Activated T-cell treated with anti-CD3 and anti-CD28 coated beads, Interleukin-2, amount 50 U/mL, for 48 hours (primary cell): ENCODE data around the gene ITGB5.
"Not testable (repeated sequence)": the region's sequence is repeated elsewhere in the genome, so short reads cannot be mapped to it uniquely, and the experiment has no call there.

Experiments used
- DNase-seq, 2 experiments: peaks; one replicate each; pipeline ENCODE4 v3.0.0-alpha.2; 2020

The ITGB5 gene

DNA sequence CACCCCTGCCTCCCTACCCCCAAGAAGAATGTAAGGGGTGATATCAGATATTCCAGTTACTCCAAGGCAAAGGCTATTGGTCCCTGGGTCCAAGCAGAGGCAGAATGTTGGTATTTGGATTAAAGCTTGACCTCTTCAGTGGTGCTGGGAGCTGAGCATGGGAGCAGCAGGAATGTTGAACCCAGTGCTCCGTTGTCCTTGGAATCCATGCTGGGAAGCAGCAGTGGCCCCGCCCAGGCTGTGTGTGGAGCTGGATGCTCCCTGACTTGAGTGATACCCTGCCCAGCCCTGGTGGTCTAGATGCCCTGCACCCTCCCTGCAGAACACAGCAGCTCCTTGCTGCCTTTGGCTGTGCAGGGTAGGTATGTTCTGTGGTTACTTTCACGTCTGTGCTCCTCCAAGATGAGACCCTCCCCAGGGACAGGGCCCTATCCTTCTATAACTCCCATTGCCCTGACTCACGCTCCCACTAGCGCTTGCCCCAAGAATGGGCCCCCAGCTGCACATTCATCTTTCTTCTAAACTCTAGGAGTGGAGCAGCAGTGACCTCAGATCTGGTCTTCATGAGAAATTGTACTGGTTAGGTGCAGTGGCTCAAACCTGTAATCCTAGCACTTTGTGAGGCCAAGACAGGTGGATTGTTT is 121.8 kb downstream of the ITGB5 start:
- DNase-seq = no peak

DNA sequence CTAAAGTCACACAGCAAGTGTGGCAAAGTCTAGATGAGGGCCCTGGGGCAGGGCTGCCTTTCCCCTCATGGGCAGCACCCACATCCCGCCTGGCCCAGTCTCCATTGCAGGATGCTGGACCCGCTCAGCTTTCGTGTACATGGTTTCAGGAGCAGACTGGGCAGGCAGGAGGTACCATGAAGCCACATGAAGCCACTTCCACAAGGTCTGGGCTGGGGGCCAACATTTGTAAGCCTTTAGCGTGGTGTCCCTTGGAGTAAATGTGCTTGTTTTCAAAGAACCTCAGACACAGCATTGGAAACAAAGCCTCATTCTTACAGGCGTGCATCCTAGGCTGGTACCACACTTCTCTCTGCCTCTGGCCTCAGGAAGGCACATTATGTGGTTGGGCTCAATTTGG is 122.4 kb downstream of the ITGB5 start:
- no peak for DNase-seq

DNA sequence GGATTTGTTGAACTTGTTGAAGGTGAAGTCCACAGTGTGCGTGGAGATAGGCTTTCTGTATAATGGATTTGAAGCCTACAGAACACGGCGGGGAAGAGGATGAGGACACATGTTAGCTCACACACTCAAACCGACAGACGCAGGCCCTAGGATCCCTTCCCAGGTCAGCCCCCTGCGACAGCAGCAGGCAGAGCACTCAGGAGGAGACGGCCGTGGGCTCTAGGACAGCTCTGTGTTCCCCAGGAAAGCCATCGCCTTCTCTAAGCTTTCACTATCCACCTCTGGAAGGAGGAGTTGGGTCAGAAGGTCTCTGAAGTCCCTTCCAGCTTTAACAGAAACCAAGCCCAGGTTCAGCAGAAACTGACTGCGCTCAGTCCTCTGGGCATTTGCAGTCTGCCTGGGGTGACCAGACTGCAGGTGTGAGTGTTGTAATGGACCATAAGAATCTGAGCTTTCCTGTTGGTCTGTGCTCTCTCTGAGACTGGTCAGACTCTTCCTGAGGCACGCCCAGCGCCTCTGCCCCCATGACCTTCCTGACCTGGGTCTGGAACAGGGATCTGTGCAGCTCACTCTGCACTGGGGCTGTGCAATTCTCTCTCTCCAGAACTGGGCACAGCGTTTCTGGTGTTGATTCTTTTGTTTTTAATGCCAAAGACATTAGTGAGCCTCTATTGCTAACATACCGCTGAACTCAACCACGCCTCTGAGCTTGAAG is 123.4 kb downstream of the ITGB5 start:
- DNase-seq = no peak

DNA sequence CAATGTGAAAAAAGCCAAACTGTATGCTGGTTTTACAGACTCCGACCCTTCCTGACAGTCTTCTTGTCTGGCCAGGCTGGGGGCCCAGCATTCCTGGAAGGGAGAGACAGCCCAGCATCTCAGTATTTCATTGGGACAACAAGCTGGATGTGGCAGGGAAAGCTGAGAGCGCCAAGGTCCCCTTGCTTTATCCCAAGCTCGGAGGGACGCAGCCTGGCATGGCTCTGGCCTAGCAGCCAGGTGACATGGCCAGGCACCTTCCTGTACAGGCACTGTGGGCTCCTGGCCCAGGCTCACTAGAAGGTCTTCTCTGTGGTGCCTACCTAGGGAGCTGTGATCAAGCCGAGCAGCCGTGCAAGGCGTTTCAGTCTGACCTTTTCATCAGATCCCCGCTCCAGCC is 124.0 kb downstream of the ITGB5 start:
- DNase-seq = no peak

DNA sequence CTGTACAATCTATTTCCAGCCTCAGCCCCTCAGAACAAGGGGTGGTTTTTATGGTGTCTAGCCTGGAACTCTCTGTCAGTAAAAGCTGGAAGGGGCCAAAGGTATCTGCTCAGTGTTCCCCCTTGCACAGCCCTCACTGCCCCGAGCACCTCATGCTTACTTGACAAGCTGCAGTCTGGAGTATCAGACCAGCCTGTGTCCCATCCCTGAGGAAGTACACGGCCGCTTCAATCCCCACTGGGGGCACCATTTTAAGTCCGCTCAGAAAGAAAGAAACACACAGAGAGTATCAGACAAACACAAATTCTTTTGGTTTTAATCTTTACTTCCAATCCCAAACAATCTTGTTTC is 124.5 kb downstream of the ITGB5 start:
- no peak for DNase-seq

DNA sequence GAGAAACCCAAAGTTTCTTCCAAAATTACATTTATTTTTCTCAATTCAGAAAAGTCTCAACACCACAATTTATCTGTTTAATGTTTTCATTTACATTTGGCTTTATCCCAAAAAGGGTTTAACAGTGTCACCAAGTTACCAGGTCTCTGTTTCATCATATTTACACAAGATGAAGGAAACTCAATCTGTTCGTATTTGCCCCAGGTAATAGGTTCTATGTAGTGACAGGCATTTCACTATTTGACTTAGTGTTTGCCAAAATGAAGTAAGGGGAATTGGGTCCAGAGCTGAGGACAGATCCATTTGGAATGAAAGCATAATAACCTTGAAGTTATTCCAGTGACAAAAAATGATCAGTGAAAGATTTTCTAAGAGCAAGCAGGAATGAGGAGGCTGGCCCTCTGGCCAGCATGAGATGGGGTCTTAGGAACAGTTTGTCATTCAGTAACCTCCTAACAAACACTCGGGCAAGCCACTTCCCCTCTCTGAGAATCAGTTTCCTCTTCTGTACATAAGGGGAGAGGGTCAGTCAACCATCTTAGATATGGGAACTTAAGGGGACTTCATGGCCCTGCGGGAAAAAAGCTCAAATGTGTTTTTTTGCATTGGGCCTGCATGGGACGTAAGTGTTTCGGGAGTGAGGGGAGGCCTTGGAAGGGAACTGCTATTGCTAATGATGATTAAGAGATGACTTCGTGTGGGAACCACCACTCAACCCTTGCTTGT is 125.1 kb downstream of the ITGB5 start:
- no peak for DNase-seq

DNA sequence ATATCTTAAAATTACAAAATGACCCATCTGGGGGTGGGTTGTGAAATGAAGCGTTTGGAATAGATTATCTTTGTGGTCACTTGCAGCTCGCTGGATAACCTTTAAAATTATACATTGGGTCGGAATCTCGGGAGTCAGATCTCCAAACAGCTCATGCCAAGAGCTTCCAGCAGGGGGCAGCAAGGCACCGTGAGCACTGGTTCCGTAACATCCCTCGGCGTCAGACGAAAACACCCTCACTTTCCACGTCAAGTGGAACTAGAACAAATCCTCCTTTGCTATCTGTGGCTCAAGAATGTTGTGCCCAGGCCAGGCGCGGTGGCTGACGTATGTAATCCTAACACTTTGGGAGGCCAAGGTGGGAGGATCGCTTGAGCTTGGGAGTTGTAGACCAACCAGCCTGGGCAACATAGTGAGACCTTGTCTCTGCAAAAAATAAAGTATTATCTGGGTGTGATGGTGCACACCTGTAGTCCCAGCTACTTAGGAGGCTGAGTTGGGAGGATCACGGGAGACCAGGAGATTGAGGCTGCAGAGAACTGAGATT is 125.8 kb downstream of the ITGB5 start:
- peak; percentile 82 to 85 for DNase-seq

DNA sequence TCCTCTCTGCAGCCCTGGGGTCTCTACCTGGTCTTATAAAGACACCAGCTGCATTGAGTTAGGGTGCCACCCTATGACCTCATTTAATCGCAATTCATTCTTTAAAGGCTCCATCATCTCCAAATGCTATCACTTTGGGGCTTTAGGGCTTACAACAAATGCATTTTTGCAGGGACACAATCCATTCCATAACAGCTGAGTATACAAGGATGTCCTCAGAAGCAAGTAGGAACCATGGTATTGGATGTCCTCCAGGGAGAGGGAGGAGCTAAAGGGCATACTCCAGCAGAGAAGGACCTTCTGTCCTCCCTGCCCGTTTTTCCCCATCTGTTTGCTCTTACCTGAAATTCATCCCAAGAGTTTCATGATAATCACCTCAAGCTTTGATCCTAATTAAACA is 126.6 kb downstream of the ITGB5 start:
- DNase-seq = no peak

DNA sequence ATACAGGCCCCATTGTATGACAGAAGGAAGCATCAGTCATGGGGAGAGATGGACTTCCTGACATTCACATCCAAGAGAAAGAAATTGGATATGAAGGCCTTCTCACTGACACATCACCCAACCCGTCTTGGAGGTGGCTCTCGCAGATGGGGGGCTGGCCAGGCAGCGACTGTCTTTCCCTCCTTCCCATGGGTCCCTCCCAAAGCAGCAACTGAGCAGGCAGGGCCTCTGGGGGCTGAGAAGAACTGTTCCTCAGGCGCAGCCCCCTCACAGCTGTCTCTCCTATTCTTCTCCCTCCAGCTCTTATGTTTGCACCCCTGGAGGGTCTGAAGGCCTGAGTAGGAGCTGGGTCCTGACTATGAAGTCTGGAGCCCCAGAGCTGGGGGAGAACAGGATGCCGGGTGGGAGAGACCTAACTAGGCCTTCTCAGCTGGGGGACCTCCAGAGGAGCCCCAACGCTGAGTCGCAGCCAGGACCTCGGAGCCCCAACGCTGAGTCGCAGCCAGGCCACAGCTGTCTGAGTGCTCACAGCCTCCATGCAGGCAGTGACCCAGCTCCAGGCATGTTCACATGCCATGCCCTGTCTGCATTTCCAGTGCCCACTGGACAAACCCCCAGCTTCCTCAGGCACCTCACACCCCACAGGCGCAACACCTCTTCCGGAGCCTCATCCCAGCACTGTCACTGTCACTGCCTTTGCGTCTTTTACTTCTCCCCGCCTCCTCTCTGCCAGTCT is 127.3 kb downstream of the ITGB5 start:
- no peak for DNase-seq

DNA sequence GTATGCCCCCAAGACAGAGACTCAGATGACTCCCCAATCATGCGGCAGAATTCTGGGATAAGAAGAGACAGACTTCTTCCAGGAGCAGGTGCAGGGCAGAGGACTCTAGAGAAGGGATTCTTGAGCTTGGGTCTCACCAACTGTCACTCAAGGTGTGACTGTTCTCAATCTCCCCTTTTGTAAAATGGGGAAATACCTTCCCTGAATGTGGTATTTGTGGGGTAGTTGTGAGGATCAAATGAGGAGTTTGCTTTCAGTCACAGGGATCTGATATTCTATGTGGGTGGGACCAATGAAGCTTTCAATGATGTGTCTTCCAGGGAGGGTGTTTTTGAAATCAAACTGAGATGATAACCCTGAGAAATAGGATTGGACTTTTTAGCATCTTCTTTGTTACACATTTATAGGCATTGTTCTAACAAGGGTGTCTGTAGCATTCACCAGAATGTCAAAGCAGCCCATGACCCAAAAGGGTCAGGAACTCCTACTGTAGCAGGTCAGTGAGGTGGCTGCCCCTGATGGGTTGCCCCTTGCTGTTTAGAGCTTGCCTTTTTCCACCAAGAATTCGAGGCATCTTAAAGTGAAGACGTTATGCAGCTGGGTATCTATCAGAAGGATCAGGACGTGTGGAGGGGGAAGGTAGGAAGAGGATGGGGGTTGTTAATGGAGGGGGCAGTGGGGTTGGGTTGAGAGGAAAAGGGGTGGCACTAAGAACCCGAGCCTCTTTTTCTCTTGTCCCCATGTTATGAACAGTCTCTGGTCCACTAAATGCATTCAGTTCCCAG is 128.1 kb downstream of the ITGB5 start:
- DNase-seq = no peak

DNA sequence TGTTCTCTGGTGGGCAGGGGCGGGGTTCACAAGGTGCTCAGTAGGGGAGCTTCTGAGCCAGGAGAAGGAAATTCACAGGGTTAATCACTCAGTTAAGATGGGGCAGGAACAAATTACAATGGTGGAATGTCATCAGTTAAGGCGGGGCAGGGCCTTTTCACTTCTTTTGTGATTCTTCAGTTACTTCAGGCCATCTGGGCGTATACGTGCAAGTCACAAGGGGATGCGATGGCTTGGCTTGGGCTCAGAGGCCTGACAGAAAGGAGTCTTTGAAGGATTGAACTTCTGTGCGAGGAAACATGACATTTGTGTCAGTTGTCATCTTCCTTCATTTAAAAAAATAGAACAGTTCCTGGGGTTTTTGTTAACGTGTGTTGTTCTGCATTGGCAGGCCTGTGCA is 129.2 kb downstream of the ITGB5 start:
- DNase-seq = not testable (repeated sequence)

DNA sequence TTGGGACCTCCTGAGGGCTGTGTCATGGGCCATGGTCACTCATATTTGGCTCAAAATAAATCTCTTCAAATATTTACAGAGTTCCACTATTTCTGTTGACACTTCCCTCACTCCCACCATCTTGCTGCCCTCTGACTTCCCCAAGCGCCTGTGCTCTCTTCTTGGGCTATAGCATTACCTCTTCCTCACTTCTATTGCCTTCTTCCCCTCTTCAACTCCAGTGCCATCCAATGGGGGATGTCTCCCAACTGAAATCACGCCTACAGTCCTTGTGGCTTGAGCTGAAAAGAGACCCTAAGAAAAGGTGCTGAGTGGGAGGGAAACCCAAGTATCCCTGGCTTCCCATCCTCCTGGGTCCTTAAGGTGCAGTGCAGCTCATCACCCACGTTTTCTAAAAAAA is 135.1 kb downstream of the ITGB5 start:
- peak in 1 of 2 experiments; percentile 3 for DNase-seq

DNA sequence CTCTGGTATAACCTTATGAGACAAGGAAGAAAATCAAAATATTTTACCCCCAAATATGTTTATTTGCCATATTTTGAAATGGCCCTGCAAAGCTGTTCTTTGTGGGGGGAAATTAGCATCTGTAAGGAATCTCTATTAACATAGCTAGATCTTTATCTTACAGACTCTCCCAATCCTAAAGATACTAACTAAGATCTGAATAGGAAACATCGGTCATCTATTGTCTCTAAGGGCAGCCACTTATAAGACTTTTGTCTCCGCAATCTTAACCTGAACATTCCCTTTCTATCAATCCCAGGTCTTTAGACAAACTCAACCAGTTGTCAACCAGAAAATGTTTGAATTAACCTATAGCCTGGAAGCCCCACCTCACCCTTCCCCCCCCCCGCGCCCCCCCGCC is 135.7 kb downstream of the ITGB5 start:
- no peak for DNase-seq

DNA sequence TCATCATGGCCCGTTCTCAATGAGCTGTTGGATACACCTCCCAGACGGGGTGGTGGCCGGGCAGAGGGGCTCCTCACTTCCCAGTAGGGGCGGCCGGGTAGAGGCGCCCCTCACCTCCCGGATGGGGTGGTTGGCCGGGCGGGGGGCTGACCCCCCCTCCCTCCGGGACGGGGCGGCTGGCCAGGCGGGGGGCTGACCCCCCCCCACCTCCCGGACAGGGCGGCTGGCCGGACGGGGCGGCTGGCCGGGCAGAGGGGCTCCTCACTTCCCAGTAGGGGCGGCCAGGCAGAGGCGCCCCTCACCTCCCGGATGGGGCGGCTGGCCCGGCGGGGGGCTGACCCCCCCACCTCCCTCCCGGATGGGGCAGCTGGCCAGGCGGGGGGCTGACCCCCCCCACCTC is 137.3 kb downstream of the ITGB5 start:
- peak in 1 of 2 experiments; percentile 9 for DNase-seq

DNA sequence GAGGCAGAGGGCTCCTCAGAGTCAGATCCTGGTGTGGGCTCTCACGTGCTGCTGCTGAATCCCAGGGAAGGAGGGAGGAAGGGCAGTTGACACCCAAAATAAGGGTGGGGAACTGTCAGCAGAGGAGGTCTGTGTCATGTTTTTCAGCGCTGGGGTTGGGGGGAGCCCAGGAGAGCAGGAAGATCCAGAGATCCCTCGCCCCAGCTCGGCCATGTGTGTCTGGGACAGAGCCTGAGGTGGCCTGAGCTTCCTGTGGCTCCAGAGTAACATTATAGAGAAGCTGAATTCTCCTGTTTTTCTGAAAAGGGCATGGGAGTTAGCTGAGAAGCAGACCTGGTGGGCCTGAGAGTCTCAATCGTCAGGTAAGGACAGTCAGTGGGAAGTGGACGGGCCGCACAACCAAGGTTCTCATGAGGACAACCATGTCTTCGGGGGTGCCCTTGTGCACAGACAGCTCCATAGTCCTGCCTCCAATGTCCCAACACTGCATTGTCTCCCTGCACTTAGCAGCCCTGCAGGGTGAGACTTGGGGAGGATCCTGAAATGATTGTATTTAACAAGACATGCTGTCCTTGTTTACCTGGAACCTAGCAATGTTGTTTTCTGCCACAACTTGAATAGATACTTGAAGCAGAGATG is 138.5 kb downstream of the ITGB5 start:
- DNase-seq = peak in 1 of 2 experiments; percentile 14

DNA sequence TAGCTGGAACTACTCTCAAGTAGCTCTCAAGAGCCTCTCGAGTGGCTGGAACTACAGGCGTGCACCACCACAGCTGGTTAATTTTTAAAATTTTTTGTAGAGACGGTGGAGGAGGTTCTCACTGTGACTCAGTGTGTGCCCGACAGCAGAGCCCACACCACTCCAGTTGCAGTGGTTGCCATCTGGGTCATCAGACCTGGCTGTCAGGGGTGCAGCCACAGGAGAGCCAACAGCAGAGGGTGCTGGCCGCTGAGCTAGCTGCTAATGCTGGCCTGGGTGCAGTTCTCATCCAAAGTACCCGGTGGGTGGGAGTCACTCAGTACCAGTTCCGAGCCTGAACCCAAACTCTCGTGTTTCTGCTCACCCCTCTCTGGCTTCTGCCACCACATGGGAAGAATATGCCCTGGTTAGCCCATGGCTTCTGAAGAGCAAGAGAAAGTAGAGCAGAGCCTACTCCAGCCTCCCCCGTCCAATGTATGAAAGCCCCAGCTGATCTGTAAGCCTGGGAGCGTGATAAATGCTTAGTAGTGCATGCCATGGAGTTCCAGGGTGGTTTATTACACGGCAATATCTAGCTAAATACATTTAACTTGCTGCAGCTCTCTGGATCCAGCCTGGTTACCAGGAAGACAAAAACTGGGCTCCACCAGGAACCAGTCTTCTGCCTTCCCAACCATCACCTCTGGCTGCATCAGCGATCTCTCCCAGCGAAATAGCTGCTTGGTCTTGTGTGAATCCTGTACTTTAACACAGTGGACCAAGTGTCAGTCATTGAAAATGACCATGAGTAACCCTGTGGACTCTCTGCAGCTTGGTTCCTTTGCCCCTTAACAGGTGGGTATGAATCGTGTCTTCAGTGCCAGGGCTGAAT is 139.8 kb downstream of the ITGB5 start:
- DNase-seq = peak in 1 of 2 experiments; percentile 9

DNA sequence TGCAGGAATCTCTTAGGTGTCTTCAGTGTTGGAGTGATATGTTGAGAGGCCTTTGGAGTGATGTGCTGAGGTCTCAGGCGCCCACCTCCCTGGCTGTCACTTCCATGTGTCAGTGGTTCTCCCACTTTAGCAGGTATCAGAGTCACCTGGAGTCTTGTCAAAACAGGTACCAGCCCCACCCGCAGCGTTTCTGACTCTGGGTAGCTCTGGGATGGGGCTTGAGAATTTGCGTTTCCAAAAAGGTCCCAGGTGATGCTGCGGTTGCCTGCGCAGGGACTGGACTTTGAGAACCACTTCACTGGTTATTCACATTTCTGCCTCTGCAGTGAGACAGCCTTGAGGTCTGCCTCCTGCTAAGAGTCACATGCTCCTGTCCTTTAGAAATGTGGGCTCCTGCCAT is 141.4 kb downstream of the ITGB5 start:
- no peak for DNase-seq

DNA sequence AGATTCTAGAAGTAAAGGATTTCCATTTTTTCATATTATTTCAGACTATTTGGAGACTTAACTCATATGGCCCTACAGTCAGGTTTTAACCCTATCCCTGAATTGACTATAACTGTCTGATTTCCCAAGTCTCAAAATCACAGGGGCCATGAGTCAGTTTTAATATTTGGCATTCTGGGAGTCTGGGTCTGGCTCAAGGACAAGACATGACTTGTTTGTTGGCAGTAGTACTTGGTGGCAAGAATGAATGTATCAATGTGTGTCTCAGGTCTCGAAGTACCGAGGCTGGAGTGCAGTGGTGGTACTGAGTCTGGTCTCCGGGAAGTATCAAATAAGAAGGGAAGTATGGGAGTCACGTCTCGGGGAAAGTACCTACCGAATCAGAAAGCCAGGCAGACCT is 146.1 kb downstream of the ITGB5 start:
- no peak for DNase-seq

DNA sequence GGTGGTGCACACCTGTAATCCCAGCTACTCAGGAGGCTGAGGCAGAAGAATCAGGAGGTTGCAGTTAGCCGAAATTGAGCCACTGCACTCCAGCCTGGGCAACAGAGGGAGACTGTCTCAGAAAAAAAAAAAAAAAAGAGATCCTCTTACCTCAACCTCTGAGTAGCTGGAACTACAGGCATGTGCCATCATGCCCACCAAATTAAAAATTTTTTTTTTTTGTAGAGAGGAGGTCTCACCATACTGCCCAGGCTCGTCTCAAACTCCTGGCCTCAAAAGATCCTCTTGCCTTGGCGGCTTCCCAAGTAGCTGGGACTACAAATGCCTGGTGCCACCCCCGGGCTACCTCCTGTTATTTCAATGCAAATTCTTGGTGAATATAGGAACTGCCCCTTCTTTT is 155.4 kb downstream of the ITGB5 start:
- no peak for DNase-seq

DNA sequence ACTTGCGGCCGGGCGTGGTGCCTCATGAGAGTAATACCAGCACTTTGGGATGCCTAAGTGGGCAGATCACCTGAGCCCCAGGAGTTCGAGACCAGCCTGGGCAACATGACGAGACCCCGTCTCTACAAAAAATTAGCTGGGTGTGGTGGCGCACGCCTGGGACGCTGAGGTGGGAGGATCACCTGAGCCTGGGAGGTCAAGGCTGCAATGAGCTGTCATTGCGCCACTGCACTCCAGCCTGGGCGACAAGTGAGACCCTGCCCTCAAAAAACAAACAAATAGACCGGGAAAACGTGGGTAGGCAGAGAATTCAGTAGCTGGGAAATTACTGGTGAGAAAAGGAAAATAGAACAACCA is 156.2 kb downstream of the ITGB5 start:
- DNase-seq = peak in 1 of 2 experiments; percentile 49
